Epithelial cell of proximal tubule (primary cell): Measurements from ENCODE around the gene ZNF396. TPM values are rescaled to one million over a fixed set of nuclear protein-coding genes. Genes with fewer than 3 reads are reported as not detected.
A peak's percentile ranks its signal among the peaks of the same experiment; 100 is the strongest.

ENCODE experiments used
- DNase-seq: peaks from one replicate; pipeline ENCODE4 v3.0.0-alpha.2; 2011; ENCODE audit warnings: low read depth
- H3K4me3 ChIP-seq: 2 replicates; pipeline ENCODE4 v1.5.1; 2011; ENCODE audit warnings: low read depth, mild to moderate bottlenecking, low read length
- total RNA-seq: library from RNA; depleted of rRNA; stranded (reverse); fragments of >200 nt; gene quantifications from 2 replicates; pipeline ENCODE4 v1.2.3, GENCODE V29; 2015
- TF ChIP-seq, protein P1 (sequence below): conservative IDR thresholded peaks from 2 replicates; pipeline ENCODE4 v1.5.1; 2012; ENCODE audit warnings: low read depth, mild to moderate bottlenecking, low read length

The ZNF396 gene
- total RNA-seq = 0.29 and 0.87 TPM in 2 replicates

DNA sequence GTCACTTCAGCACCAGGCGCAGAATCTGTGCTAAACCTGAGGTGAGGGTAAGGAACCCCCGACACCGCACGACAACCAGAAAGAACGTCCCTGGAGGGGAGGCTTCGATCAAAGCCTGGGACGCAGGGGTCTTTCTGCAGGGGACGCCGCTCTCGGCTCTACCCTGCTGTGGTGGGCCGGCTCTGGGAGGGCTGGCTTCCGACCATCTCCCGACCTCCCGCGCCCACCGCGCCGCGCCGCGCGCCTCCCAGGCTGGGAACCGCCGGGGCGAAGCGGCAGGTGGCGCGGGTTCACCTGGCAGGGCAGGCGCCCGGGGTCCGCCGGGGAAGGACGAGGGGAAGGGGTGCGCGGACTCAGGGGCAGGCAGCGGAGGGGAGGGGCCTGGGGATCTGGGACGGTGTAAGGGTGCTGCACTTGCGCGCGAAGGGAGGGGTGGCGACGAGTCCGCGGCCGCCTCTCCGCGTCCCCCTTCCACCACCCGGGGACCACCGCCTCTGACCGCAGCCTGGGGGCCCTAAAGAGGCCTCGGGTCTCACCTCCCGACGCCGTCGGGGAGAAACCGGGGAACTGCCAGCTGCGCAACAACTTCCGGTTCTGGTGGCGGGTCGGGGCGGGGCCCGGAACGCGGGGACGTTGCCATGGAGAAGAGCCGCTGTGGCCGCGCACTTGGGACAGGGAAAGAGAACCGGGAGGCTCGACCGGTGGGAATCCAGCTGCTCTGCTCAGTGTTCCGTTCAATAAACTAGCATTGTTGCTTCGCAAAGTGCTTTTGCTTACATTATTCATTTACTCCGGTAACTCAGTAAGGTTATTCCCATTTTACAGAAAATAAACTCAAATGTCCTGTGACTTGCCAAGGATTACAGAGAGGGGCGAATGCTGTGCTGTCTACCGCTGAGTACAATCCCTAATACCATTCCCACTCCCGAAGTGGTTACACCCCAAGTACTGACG lies at the start of gene ZNF396:
TSS of gene ZNF396 (minus strand) at position 596 of the 954 bp plus-strand sequence. CDS start 3,045 bp downstream, outside the sequence.
- TF ChIP-seq, protein P1, sequence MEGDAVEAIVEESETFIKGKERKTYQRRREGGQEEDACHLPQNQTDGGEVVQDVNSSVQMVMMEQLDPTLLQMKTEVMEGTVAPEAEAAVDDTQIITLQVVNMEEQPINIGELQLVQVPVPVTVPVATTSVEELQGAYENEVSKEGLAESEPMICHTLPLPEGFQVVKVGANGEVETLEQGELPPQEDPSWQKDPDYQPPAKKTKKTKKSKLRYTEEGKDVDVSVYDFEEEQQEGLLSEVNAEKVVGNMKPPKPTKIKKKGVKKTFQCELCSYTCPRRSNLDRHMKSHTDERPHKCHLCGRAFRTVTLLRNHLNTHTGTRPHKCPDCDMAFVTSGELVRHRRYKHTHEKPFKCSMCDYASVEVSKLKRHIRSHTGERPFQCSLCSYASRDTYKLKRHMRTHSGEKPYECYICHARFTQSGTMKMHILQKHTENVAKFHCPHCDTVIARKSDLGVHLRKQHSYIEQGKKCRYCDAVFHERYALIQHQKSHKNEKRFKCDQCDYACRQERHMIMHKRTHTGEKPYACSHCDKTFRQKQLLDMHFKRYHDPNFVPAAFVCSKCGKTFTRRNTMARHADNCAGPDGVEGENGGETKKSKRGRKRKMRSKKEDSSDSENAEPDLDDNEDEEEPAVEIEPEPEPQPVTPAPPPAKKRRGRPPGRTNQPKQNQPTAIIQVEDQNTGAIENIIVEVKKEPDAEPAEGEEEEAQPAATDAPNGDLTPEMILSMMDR = no peak
- no peak for DNase-seq
- peak within 1 kb of the TSS; percentile 72 for H3K4me3 ChIP-seq

DNA sequence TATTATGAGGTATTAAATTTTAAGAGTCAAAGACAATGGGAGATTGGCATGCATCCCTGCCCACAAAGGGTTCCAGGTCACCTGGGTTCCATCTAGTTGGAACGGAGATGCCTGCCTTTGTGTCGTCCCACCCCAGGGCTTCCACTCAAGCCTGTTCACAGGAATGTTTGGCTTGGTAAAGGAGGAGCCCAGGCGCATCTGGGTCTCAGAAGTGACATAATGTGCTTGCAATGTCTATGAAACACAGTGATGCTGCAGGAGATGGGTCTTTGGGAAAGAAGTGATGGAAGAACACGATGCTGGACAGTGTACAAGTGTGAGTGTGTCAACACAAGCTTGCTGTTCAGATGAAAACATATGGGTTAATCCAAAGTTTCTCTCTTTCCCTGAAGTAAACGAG lies 49.6 kb upstream of the ZNF396 start:
- TF ChIP-seq, protein P1 = no peak
- H3K4me3 ChIP-seq = no peak overlapping the region
- no peak for DNase-seq

DNA sequence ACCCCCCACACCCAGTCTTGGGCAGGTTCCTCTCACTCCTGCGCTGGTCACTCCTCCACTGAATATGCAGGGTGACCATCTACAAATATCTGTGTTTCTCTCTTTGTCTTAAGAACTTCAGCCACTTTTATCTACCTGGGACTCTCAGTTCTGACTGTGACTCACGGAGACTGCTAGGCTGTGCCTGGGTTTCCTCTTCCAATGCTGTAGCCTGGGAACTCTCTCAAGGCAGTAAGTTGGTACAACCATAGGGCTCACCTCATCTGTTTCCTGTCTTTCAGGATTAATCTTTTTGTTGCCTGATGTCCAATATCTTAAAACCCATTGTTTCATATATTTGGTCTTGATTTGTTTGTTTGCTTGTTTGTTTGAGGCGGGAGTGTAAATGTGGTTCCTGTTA lies 47.2 kb upstream of the ZNF396 start:
- H3K4me3 ChIP-seq = no peak overlapping the region
- no peak for DNase-seq
- TF ChIP-seq, protein P1 = no peak

DNA sequence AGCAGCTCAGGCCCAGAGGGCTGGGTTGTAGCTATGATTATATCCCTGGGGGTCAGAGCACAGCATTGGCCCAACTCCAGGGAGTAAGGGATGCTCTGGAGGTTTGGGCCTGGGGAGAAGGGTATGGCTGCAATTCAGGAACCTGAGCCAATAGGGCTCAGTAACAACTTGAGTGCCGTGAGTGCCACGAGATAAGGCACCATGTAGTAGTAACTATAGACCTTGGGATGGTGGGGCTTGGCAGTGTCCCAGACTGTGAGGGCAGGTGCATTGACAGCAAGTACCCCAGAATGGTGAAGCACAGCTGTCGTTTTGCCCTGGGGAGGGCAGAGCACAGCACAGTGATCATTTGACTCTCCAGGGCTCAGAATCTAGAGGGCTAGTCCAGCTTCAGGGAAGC lies 45.1 kb upstream of the ZNF396 start:
- no peak for DNase-seq
- TF ChIP-seq, protein P1 = no peak
- no peak overlapping the region for H3K4me3 ChIP-seq

DNA sequence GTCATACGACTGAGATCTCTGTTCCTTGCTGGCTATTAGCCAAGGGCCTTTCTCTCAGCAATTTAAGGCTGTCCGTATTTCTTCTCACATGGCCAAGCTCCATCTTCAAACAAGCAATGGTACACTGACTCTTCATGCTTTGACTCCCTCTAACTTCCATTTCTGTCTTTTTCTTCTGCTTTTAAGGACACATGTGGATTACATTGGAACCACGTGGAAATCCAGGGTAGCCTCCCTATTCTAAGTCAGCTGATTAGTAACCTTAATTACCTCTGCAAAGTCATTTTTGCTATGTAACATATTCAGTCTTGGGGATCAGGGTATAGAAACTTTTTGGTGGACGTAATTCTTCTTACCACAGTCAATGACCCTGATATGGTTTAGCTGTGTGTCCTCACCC lies 41.5 kb upstream of the ZNF396 start:
- H3K4me3 ChIP-seq = no peak overlapping the region
- DNase-seq = no peak
- TF ChIP-seq, protein P1 = no peak

DNA sequence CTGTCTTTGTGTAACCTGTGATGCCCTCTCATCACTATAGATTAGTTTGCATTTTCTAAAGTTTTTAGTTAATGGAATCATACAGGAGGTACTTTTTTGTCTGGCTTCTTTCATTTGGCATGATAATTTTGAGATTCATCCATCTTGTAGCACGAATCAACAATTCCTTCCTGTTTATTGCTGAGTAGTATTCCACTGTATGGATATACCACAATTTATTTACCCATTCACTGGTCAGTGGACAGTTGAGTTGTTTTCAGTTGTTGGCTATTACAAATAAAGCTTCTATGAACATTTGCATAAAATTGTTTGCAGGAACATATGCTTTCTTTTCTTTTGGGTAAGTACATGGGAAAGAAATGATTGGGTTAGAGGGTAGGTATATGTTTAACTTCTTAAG lies 40.1 kb upstream of the ZNF396 start:
- no peak overlapping the region for H3K4me3 ChIP-seq
- TF ChIP-seq, protein P1 = no peak
- no peak for DNase-seq

DNA sequence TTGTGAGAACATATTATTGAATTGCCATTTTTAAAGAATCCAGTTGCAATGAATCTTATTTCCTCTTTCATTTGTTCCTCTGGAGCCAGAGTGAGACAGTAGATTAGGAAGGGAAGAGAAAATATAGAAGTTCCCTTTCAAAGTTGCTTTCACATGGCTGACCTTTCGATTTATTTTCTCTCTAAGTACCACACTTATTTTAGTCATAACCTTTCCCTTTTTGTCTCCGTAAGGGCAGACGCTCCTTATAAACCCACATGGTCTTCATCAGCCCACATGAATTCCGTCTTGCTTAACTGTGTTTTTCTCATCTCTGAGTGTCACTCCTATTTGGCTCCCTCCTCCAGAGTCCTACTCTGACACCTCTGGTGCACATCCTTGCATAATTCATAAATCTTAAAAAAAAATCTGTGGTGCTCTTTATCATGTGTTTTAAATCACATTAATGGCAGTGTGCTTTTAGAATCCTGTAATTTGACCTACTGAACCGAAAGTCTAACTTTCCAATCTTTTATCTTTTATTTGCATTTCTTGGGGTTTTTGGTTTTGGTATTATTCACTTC lies 38.5 kb upstream of the ZNF396 start:
- TF ChIP-seq, protein P1 = no peak
- no peak for DNase-seq
- no peak overlapping the region for H3K4me3 ChIP-seq
